Muscle layer of colon (tissue), 2 donors: ENCODE data around the gene CTNNBL1.

Experiments
- H3K27ac ChIP-seq: one replicate; pipeline ENCODE4 v1.7.0; 2013; ENCODE audit warnings: low read depth, mild to moderate bottlenecking, low read length, moderate library complexity
- H3K27me3 ChIP-seq, 2 donors: one replicate each; pipeline ENCODE4 v1.7.0; 2013; ENCODE audit warnings: low read length in 2 of 2, mild to moderate bottlenecking in 2 of 2; ENCODE audit not compliant: insufficient read depth in 2 of 2, control insufficient read depth in 1 of 2
- H3K36me3 ChIP-seq: one replicate; pipeline ENCODE4 v1.7.0; 2013; ENCODE audit warnings: mild to moderate bottlenecking, low read length; ENCODE audit not compliant: insufficient read depth
- H3K4me1 ChIP-seq: one replicate; pipeline ENCODE4 v1.7.0; 2013; ENCODE audit warnings: mild to moderate bottlenecking, low read length; ENCODE audit not compliant: insufficient read depth
- H3K4me3 ChIP-seq, 2 donors: one replicate each; pipeline ENCODE4 v1.7.0; 2013; ENCODE audit warnings: low read length in 2 of 2, low read depth in 1 of 2, mild to moderate bottlenecking in 1 of 2, moderate library complexity in 1 of 2
- H3K9ac ChIP-seq: one replicate; pipeline ENCODE4 v1.7.0; 2013; ENCODE audit warnings: low read length
- H3K9me3 ChIP-seq: one replicate; pipeline ENCODE4 v1.7.0; 2013; ENCODE audit warnings: mild to moderate bottlenecking, low read length
- donor health status: abdominal sarcoma.
- donor health status: Adenocarcinoma of cecum.

The CTNNBL1 gene

DNA sequence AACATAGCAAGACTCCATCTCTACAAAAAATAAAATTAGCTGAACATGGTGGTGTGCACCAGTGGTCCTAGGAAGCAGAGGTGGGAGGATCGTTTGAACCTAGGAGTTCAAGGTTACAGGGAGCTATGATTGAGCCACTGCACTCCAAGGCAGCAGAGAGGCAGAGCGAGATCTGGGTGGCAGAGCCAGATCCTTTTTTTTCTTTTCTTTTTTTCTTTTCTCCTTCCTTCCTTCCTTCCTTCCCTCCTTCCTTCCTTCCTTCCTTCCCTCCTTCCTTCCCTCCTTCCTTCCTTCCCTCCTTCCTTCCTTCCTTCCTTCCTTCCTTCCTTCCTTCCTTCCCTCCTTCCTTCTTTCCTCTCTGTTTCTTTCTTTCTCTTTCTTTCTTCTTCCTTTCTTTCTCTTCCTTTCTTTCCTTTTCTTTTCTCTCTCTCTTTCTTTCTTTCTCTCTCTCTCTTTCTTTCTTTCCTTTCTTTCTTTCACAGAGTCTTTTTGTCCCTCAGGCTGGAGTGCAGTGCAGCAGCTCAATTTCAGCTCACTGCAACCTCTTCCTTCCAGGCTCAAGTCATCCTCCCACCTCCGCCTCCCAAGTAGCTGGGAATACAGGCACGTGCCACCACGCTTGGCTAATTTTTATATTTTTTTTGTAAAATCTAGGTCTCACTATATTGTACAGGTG lies 199.9 kb downstream of the CTNNBL1 start:
- Histone ChIP-seq H3K9me3 (no peaks in the 10 kb centered on the region), H3K4me1 (peaks cover 17% of the 10 kb centered on the region), H3K4me3 (no peak overlapping the region), H3K9ac (no peak overlapping the region), H3K27me3 (no peaks in the 10 kb centered on the region), H3K27ac (no peak overlapping the region), H3K36me3 (no peaks in the 10 kb centered on the region)

DNA sequence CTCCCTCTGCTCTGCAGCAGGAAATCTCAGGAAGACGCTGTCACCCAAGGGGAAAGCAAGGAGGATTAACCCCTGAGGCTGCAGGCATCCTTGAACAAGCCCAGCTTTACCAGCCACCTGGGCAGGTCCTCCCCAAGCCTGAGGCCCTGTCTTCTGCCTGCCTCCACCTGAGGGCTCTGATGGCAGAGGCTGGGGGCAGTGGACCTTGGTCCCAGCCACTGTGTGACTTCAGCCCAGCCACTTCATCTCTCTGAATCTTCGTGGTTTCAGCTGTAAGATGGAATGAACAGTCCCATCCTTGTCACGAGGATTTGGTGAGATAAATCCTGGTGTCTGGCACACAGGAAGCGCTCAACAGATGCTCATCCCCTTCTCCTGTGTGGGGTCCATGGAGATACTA lies 200.6 kb downstream of the CTNNBL1 start:
- no peak overlapping the region for H3K9ac ChIP-seq
- H3K27me3 ChIP-seq: no peaks in the 10 kb centered on the region
- no peaks in the 10 kb centered on the region for H3K9me3 ChIP-seq
- no peak overlapping the region for H3K4me3 ChIP-seq
- H3K4me1 ChIP-seq: peaks cover 24% of the 10 kb centered on the region
- no peak overlapping the region for H3K27ac ChIP-seq
- no peaks in the 10 kb centered on the region for H3K36me3 ChIP-seq

DNA sequence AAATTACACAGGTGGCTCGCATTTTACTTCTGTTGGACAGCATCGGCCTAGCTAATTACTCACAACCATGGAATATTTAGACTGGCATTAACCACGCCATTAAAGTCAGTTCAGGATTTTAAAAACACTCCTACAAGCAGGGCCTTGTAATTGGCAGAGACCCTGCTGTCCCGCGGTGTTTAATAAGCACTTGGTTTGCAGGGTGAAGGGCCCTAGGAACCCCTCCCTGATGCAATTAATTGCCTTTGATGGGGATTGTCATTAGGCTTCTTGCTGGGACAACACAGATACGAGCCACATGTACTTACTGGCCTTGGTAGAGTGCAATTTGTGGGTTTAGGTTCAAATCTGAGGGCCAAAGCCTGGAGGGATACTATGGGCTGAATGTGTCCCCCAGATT lies 201.3 kb downstream of the CTNNBL1 start:
- H3K27me3 ChIP-seq: no peaks in the 10 kb centered on the region
- H3K4me3 ChIP-seq: no peak overlapping the region
- H3K4me1 ChIP-seq: peaks cover 24% of the 10 kb centered on the region
- H3K27ac ChIP-seq: no peak overlapping the region
- no peaks in the 10 kb centered on the region for H3K36me3 ChIP-seq
- H3K9me3 ChIP-seq: no peaks in the 10 kb centered on the region
- no peak overlapping the region for H3K9ac ChIP-seq

DNA sequence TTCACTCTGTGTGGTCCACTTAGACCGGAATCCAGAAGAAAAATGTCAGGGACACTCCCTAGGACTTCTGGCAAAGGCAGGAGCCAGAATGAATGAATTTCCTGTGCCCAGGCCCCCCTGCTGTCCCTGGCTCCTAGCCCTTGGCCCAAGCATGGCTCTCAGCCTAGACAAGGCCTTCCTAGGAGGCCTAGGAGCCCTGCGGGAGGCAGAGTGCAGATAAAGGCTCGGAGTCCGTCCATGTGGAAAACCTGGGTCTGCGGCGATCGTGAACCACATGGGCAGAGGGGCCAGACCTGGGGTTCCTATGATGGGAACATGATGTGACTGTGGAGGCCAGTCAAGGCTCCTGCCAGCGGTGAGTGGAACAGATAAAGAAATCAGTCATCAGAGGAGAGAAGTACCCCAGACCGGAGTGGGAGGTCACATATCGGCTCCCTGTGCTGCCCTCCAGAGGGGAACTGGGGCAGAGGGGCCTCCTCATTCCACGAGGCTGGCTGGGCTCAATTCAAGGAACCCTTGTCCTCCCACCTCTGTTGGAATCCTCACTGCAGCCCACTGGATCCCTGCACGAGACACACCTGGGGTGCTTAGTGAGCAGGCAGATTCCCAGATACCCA lies 203.2 kb downstream of the CTNNBL1 start:
- no peak overlapping the region for H3K9ac ChIP-seq
- no peaks in the 10 kb centered on the region for H3K9me3 ChIP-seq
- no peak overlapping the region for H3K27ac ChIP-seq
- H3K4me1 ChIP-seq: peaks cover 17% of the 10 kb centered on the region
- H3K36me3 ChIP-seq: no peaks in the 10 kb centered on the region
- H3K27me3 ChIP-seq: no peaks in the 10 kb centered on the region
- no peak overlapping the region for H3K4me3 ChIP-seq

DNA sequence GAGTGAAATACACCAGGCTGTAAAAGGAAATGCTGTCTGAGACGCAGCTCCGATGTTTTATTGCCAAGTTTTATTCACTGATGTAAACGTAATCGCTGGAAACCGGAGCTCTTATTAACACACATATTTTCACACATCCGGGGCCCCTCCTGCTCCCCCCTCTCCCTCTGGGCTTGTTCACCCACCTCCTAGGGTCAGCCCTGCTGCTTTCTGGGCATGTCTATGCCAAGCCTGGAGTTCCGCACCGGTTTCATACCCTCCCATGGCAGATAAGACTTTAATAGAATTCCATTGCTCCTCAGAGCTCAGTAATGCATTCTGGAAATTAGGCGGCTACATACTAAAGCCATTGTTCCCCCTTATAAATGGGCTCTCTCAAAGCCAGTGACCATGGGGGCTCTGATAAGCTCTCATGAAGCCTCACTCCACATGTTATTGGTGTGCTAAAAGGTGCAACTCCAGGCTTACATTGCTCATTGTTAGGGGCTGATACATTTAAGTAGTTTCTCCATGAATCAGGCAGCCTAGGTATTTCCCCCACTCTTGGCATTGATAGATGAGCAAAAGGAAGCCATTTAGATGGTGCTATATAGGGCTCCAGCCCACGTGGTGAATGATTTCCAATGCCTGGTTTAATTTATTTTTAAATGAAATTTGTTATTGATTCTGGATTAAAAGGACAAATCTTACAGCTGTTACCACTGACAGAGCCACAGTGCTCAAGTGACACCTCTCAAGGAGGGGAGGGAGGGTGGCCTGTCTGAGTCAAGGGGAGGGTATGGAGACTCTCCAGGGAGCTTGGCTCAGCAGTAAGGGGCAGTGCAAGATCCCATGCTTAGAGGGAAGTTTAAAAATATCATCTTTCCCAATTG lies 204.6 kb downstream of the CTNNBL1 start:
- Histone ChIP-seq H3K27me3 (no peaks in the 10 kb centered on the region), H3K4me1 (peaks cover 21% of the 10 kb centered on the region), H3K36me3 (no peaks in the 10 kb centered on the region), H3K27ac (peak overlapping the region; percentile 36), H3K9ac (no peak overlapping the region), H3K9me3 (no peaks in the 10 kb centered on the region), H3K4me3 (no peak overlapping the region)

DNA sequence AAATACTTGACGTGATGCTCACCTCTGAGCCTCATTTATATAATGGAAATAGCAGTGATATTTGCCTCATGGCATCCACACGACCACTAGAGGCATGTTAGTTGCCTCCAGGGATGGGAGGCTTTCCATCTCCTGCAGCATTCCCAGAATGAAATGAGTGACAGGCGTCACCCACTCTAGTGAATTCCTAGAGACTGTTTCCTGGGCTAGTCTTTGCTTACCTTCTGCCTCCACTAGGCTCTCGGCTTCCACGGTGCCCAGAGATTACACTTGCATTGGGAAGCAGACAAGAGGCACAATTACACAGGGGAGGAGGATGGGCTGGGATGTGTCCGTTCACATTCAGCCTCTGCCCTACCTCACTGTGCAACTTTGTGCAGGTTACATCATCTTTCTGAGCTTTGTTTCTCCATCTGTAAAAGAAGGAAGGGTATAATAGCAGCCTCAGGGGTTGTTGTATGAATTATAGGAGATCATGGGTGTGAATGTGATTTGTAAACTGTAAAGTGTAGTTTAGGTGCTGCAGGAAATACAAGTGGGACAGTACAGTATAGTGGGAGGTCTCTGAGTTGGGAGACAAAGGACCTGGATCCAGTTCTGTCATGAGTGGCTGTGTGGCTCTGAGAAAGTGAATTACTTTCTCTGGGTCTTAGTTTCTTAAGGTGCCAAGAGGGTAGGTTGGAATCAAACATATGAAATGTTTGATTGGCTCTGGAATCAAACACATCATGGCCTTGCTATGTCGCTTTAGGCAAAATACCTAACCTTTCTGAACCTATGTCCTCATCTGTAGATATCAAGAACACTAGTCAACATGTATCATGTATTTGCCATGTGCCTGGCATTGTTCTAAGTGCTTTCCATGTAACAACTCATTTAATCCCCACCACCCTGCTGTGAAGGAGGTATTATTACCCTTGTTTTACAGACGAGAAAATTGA lies 205.5 kb downstream of the CTNNBL1 start:
- Histone ChIP-seq H3K27ac (no peak overlapping the region), H3K4me1 (peaks cover 27% of the 10 kb centered on the region), H3K27me3 (peaks cover 0 to 7% of the 10 kb centered on the region in 2 donors), H3K36me3 (no peaks in the 10 kb centered on the region), H3K4me3 (no peak overlapping the region), H3K9me3 (no peaks in the 10 kb centered on the region), H3K9ac (no peak overlapping the region)

DNA sequence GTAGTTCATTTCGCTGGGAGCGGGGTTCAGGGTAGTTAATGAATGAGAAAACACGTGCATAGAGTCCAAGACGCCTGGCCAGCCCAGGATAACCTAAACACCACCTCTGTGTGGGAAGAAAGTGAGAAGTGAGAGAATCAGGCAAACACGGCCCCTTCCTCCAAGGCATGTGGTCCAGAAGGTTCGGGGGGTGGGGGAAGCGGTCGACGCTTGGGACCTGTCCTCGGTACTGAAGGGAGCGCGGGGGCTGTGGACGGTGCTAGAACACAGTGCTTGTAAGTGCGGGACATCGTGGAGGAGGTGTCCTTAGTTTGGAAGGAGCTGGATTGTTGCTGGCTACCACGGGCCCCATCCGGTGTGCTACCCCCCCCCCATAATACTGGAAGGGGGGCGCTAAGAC lies 207.4 kb downstream of the CTNNBL1 start:
- Histone ChIP-seq H3K4me3 (no peak overlapping the region), H3K27me3 (peaks cover 0 to 7% of the 10 kb centered on the region in 2 donors), H3K36me3 (no peaks in the 10 kb centered on the region), H3K9ac (no peak overlapping the region), H3K27ac (no peak overlapping the region), H3K9me3 (no peaks in the 10 kb centered on the region), H3K4me1 (peaks cover 27% of the 10 kb centered on the region)

DNA sequence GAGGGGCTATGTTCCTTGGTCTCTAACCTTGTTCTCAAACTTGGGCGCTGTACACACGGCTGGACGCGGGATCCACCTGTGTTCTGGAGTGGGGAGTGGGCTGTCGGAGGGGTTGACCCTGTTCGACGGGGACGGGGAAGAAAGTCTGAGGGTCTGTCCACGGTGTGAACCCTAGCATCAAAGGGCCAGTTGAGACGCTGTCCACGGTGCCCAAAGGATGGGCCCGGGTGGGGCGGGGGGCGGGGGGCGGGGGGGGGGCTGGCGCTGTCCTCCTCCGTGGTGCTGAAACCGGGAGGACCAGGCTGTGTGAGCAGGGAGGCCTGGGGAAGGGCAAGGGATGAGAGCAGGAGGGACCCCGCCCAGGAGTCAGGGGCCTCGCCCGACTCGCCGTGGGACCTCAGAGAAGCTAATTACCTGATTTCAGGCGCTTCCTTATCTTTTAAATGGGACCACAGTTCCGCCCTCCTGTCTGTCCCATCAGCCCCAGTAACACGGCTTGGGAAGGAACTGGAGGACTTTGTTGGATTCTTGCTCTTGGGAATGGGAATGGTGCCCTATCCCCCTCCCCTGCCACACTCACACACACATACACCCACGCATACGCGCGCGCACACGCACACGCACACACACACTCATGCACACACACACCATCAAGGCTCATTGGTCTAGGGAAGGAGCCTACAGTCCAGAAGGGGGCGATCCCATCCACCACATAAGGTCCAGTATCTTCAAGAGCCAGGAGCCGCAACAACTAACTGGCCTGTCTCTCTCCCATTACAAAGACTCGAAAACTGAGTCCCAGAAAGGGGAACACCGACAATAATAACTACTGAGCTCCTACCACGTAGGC lies 208.0 kb downstream of the CTNNBL1 start:
- Histone ChIP-seq H3K4me3 (peak overlapping the region; percentile 14 to 50), H3K27me3 (peaks cover 0 to 7% of the 10 kb centered on the region in 2 donors), H3K27ac (no peak overlapping the region), H3K9me3 (no peaks in the 10 kb centered on the region), H3K9ac (no peak overlapping the region), H3K36me3 (no peaks in the 10 kb centered on the region), H3K4me1 (peaks cover 26% of the 10 kb centered on the region)

DNA sequence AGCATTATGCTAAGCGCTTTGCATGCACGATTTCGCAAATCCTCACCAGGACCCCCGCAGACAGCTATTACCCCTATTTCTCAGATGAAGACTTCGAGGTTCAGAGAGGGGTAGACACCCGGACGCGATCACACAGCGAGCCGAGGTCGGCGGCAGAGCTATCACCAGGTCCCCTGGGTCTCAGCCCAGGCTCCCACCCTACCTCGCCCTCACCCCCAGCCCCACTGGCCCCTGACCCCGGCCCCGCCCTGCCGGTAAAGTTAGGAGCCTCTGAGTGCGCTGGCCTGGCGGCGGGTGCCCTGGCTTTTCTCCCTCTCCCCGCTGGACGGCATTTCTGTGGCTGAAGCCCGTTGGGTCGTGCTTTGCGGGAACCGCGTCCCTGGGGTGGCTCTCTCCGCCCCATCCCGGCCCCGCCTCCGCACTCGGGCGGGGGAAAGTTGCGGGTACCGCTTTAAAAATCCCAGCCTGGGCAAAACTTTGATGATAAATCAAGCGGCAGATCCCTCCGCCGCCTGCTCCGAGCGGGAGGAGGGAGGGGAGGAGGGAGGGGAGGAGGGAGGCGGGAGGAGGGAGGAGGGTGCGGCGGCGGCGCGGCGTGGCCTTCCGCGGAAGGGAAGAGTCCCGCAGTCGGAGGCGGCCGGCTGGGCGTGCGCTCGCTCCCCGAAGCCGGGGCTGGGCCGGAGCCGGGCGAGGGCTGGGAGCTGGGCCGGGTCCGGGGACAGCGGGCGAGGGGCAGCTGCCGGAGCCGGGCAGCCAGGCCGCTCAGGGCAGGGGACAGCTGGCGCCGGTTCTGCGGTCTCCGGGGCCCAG lies 208.9 kb downstream of the CTNNBL1 start, which contains the start of gene VSTM2L:
TSS of gene VSTM2L (plus strand) at position 624 of the 810 bp plus-strand sequence. CDS start 224 bp downstream, outside the sequence.
- Histone ChIP-seq H3K9me3 (no peaks in the 10 kb centered on the region), H3K4me1 (peaks cover 18% of the 10 kb centered on the region), H3K27ac (no peak within 1 kb of the TSS)

More for the DNA sequence above, 208.9 kb downstream of the CTNNBL1 start, which contains the start of gene VSTM2L:
- Histone ChIP-seq H3K27me3 (peaks cover 0 to 7% of the 10 kb centered on the region in 2 donors), H3K4me3 (peak within 1 kb of the TSS; percentile 14 to 50), H3K36me3 (no peaks in the 10 kb centered on the region), H3K9ac (no peak within 1 kb of the TSS)
